Tibial nerve (tissue), 4 donors: ENCODE measurements around the gene BFAR.

ENCODE experiments used
- EP300 ChIP-seq, 2 donors: sonication (generic); formaldehyde crosslinking; IDR thresholded peaks; one replicate each; pipeline ENCODE4 v1.6.1; 2017; ENCODE audit warnings: antibody characterized with exemption in 2 of 2, mild to moderate bottlenecking in 1 of 2
- TF ChIP-seq, protein P1 (sequence below), 5 experiments: fragments of 200-600 bp in 3 of 5; fragments of 450-650 bp in 2 of 5; sonication (generic) in 3 of 5; IDR thresholded peaks; one replicate each; pipeline ENCODE4 v1.5.1; 2016 to 2019; ENCODE audit warnings: antibody characterized with exemption in 5 of 5, mild to moderate bottlenecking in 3 of 5, moderate library complexity in 2 of 5

GRCh38 chr16:14606102-14606501, 26.6 kb upstream of the BFAR start:
- no peak for TF ChIP-seq EP300 (IDR thresholded peaks at IDR 0.05)
- TF ChIP-seq, protein P1, sequence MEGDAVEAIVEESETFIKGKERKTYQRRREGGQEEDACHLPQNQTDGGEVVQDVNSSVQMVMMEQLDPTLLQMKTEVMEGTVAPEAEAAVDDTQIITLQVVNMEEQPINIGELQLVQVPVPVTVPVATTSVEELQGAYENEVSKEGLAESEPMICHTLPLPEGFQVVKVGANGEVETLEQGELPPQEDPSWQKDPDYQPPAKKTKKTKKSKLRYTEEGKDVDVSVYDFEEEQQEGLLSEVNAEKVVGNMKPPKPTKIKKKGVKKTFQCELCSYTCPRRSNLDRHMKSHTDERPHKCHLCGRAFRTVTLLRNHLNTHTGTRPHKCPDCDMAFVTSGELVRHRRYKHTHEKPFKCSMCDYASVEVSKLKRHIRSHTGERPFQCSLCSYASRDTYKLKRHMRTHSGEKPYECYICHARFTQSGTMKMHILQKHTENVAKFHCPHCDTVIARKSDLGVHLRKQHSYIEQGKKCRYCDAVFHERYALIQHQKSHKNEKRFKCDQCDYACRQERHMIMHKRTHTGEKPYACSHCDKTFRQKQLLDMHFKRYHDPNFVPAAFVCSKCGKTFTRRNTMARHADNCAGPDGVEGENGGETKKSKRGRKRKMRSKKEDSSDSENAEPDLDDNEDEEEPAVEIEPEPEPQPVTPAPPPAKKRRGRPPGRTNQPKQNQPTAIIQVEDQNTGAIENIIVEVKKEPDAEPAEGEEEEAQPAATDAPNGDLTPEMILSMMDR (IDR thresholded peaks at IDR 0.05) = no peak
